H4 (cell line): ENCODE results near the gene TTC1. TPM values are rescaled to one million over a fixed set of nuclear protein-coding genes. Genes with fewer than 3 reads are reported as not detected.
"Not testable (repeated sequence)": the region's sequence is repeated elsewhere in the genome, so short reads cannot be mapped to it uniquely, and the experiment has no call there.

Experiments
- DNase-seq: peaks from one replicate; pipeline ENCODE4 v3.0.0-alpha.2; 2015; ENCODE audit warnings: low spot score
- total RNA-seq: library from RNA; depleted of rRNA; stranded (reverse); fragments of >200 nt; shearing (Covaris generic); gene quantifications from 2 replicates; pipeline ENCODE4 v1.2.3, GENCODE V29; 2014; rRNA removed

TTC1 gene
- 63.9 and 90.1 TPM in 2 replicates for total RNA-seq

- peak; percentile 99 for DNase-seq
Observed at GRCh38 chr5:160008877-160009590, at the start of gene TTC1. TSS of gene TTC1 (plus strand) at chr5:160009139. CDS start at chr5:160010529, 1,390 bp downstream.

GRCh38 chr5:159961176-159962160, 47.5 kb upstream of the TTC1 start:
- DNase-seq = no peak

- DNase-seq = no peak
Observed at GRCh38 chr5:159962214-159962613, 46.7 kb upstream of the TTC1 start.

- DNase-seq = no peak
Observed at GRCh38 chr5:159963935-159964334, 45.0 kb upstream of the TTC1 start.

- DNase-seq = peak; percentile 67
Observed at GRCh38 chr5:159965031-159965837, 43.7 kb upstream of the TTC1 start.

- not testable (repeated sequence) for DNase-seq
Observed at GRCh38 chr5:159965838-159966128, 43.2 kb upstream of the TTC1 start.

- no peak for DNase-seq
Observed at GRCh38 chr5:159969966-159970365, 39.0 kb upstream of the TTC1 start.

GRCh38 chr5:159971038-159971437, 37.9 kb upstream of the TTC1 start:
- DNase-seq = no peak

GRCh38 chr5:159971514-159971913, 37.4 kb upstream of the TTC1 start:
- DNase-seq = no peak

GRCh38 chr5:159971931-159972461, 36.9 kb upstream of the TTC1 start:
- no peak for DNase-seq

GRCh38 chr5:159972538-159973362, 36.2 kb upstream of the TTC1 start:
- no peak for DNase-seq

- peak; percentile 93 for DNase-seq
Observed at GRCh38 chr5:159975462-159976019, 33.4 kb upstream of the TTC1 start.

- DNase-seq = no peak
Observed at GRCh38 chr5:159976921-159977320, 32.0 kb upstream of the TTC1 start.

- no peak for DNase-seq
Observed at GRCh38 chr5:159978358-159978757, 30.6 kb upstream of the TTC1 start.

GRCh38 chr5:159982421-159983173, 26.3 kb upstream of the TTC1 start:
- no peak for DNase-seq

- peak; percentile 64 for DNase-seq
Observed at GRCh38 chr5:159987031-159987674, 21.8 kb upstream of the TTC1 start.

- DNase-seq = no peak
Observed at GRCh38 chr5:159990506-159990905, 18.4 kb upstream of the TTC1 start.

- DNase-seq = no peak
Observed at GRCh38 chr5:159992566-159992965, 16.4 kb upstream of the TTC1 start.

GRCh38 chr5:159993194-159993593, 15.7 kb upstream of the TTC1 start:
- no peak for DNase-seq
